Activated CD4-positive, alpha-beta T cell treated with anti-CD3 and anti-CD28 coated beads, Interleukin-2, amount 10 ng/mL, durations not matched to agents 7 days and 5 days (primary cell): ENCODE measurements around the gene ANKS1A. TPM values are rescaled to one million over a fixed set of nuclear protein-coding genes. Genes with fewer than 3 reads are reported as not detected.
"Not testable (repeated sequence)": the region's sequence is repeated elsewhere in the genome, so short reads cannot be mapped to it uniquely, and the experiment has no call there.

Experiments used
- CTCF ChIA-PET: fragments of 350-600 bp; sonication (Branson Sonifier 250); formaldehyde crosslinking; loops from one replicate; lab custom pipeline; 2021; ENCODE audit warnings: antibody characterized with exemption; lab: Charles Lee
- POLR2A ChIA-PET: fragments of 350-600 bp; sonication (Branson Sonifier 250); formaldehyde crosslinking; loops from one replicate; lab custom pipeline; 2021; ENCODE audit warnings: antibody characterized with exemption; lab: Charles Lee
- DNase-seq: peaks from one replicate; pipeline ENCODE4 v3.0.0-alpha.2; 2020
- H3K27ac Mint-ChIP-seq: one replicate; pipeline ENCODE4 v1.8.0; 2021; ENCODE audit warnings: mild to moderate bottlenecking, moderate library complexity, mixed read lengths
- H3K27me3 Mint-ChIP-seq: one replicate; pipeline ENCODE4 v1.8.0; 2021; ENCODE audit warnings: mixed read lengths
- H3K36me3 Mint-ChIP-seq: one replicate; pipeline ENCODE4 v1.8.0; 2021; ENCODE audit warnings: low read depth, mixed read lengths
- H3K4me1 Mint-ChIP-seq: one replicate; pipeline ENCODE4 v1.8.0; 2021; ENCODE audit warnings: mixed read lengths
- H3K4me3 Mint-ChIP-seq: one replicate; pipeline ENCODE4 v1.8.0; 2021; ENCODE audit warnings: mild to moderate bottlenecking, moderate library complexity, mixed read lengths
- H3K9me3 Mint-ChIP-seq: one replicate; pipeline ENCODE4 v1.8.0; 2021; ENCODE audit warnings: mixed read lengths
- total RNA-seq, 2 experiments: library from RNA; stranded (reverse); gene quantifications; one replicate each; pipeline ENCODE4 v1.2.3, GENCODE V29; 2021

The ANKS1A gene
- total RNA-seq, 2 experiments from 2014 or later: 8.4 to 8.8 TPM

- CTCF ChIA-PET: interaction anchor here (1.1 to 2.2 kb wide), 2 partner anchors 13 to 91 kb away, joined by 3 to 5 read pairs; no protein-coding TSS in a partner anchor
- Mint-ChIP-seq H3K9me3 (no peaks in the 10 kb centered on the region), H3K4me3 (no peak overlapping the region), H3K27me3 (peaks cover 6% of the 10 kb centered on the region), H3K4me1 (no peaks in the 10 kb centered on the region), H3K27ac (no peak overlapping the region), H3K36me3 (no peaks in the 10 kb centered on the region)
- POLR2A ChIA-PET: no interaction called here
- no peak for DNase-seq
These were observed 201.7 kb downstream of the ANKS1A start for GRCh38 chr6:35090734-35091133.

GRCh38 chr6:35091346-35092083 lies 202.5 kb downstream of the ANKS1A start:
- H3K4me3 Mint-ChIP-seq: no peak overlapping the region
- peaks cover 10% of the 10 kb centered on the region for H3K27me3 Mint-ChIP-seq
- DNase-seq: no peak
- CTCF ChIA-PET: interaction anchor here (1.1 to 2.2 kb wide), 2 partner anchors 14 to 90 kb away, joined by 3 to 5 read pairs; no protein-coding TSS in a partner anchor
- H3K9me3 Mint-ChIP-seq: no peaks in the 10 kb centered on the region
- H3K27ac Mint-ChIP-seq: no peak overlapping the region
- H3K4me1 Mint-ChIP-seq: no peaks in the 10 kb centered on the region
- no peaks in the 10 kb centered on the region for H3K36me3 Mint-ChIP-seq
- POLR2A ChIA-PET: no interaction called here

GRCh38 chr6:35092362-35093117 lies 203.5 kb downstream of the ANKS1A start:
- ChIA-PET CTCF (interaction anchor here (0.7 kb wide), 1 partner anchor 15 kb away, joined by 3 read pairs; no protein-coding TSS in a partner anchor), POLR2A (no interaction called here)
- Mint-ChIP-seq H3K36me3 (no peaks in the 10 kb centered on the region), H3K27ac (no peak overlapping the region), H3K4me3 (no peak overlapping the region), H3K9me3 (no peaks in the 10 kb centered on the region), H3K4me1 (no peaks in the 10 kb centered on the region), H3K27me3 (peaks cover 10% of the 10 kb centered on the region)
- DNase-seq: no peak

DNA sequence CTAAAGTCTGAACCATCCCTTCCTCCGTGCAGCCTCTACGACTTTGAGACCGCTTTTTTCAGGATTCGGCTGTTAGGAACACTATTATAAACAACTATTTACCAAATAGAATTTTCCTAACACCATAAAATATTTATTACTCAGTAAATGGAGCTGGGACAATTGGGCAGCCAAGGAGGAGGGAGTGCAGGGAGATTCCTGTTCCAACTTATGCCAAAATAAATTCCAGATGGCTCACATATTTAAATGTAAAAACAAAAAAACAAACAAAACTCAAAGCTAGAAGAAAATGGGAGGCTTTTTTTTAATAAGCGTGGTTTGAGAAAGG lies 204.0 kb downstream of the ANKS1A start:
- H3K27me3 Mint-ChIP-seq: peaks cover 12% of the 10 kb centered on the region
- H3K4me3 Mint-ChIP-seq: no peak overlapping the region
- no peak for DNase-seq
- ChIA-PET POLR2A (no interaction called here), CTCF (interaction anchor here (0.7 kb wide), 1 partner anchor 15 kb away, joined by 3 read pairs; no protein-coding TSS in a partner anchor)
- no peaks in the 10 kb centered on the region for H3K4me1 Mint-ChIP-seq
- H3K9me3 Mint-ChIP-seq: no peaks in the 10 kb centered on the region
- no peak overlapping the region for H3K27ac Mint-ChIP-seq
- H3K36me3 Mint-ChIP-seq: no peaks in the 10 kb centered on the region

DNA sequence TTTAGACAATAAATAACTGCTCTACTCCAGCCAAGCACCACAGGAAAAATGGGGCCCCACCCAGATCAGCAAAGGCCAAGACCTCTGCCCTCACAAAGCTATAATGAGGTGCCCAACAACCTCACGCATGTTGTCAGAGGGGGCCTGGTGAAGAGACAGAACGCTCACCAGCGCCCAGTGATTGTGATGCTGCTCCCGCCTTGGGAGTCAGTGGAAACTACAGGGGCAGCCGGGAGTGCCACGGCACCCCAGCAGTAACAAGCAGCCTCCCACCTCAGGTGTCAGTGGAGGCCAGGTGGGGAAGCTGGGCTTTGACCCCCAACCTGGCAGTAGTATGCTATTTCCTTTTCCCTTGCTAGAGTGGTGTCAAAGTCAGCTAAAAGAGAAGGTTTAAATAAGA lies 204.7 kb downstream of the ANKS1A start:
- Mint-ChIP-seq H3K36me3 (no peaks in the 10 kb centered on the region), H3K4me1 (no peaks in the 10 kb centered on the region), H3K4me3 (no peak overlapping the region), H3K27me3 (peaks cover 12% of the 10 kb centered on the region), H3K9me3 (no peaks in the 10 kb centered on the region), H3K27ac (no peak overlapping the region)
- no peak for DNase-seq
- POLR2A ChIA-PET: no interaction called here
- CTCF ChIA-PET: no interaction called here

- peaks cover 12% of the 10 kb centered on the region for H3K27me3 Mint-ChIP-seq
- ChIA-PET CTCF (no interaction called here), POLR2A (no interaction called here)
- DNase-seq: no peak
- H3K27ac Mint-ChIP-seq: no peak overlapping the region
- H3K4me1 Mint-ChIP-seq: no peaks in the 10 kb centered on the region
- H3K36me3 Mint-ChIP-seq: no peaks in the 10 kb centered on the region
- no peaks in the 10 kb centered on the region for H3K9me3 Mint-ChIP-seq
- H3K4me3 Mint-ChIP-seq: no peak overlapping the region
These were observed 205.1 kb downstream of the ANKS1A start for GRCh38 chr6:35094183-35094582.

DNA sequence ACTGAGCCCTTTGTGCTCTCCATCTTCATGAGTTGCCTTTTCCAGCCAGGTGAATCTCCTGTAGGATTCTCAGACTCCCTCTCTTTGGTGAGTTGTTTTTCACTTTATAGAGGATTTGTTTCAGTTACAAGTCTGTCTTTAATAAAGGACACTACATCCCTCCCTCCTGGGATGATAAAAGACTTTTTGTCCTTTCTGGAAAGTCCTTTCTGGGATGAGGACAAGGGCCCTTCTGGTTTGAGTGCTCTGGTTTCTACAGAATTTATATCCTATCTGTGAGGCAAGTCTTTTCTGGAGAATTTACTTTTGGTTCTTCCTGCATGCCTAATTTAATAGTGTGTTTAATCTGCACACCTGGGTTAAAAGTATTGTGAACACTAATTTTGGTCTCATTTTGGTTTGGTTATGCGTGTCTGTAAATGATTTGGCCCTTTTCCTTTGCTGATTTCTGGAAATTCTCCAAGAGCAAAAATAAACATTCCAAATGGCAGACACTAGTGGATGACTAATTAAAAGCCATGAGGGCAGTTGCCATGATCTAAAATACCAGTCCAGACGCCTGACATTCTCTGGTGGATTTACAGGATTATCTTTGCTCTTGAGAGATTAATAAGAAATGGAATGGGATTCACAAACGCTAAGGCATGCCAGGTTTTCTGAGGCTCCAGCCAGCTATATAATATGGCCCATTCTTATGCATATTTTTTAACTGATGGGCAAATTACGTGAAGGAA lies 207.2 kb downstream of the ANKS1A start:
- ChIA-PET CTCF (interaction anchor here (0.7 kb wide), 1 partner anchor 20 kb away, joined by 6 read pairs; no protein-coding TSS in a partner anchor), POLR2A (no interaction called here)
- DNase-seq: no peak
- Mint-ChIP-seq H3K4me1 (no peaks in the 10 kb centered on the region), H3K36me3 (no peaks in the 10 kb centered on the region), H3K27me3 (peaks cover 12% of the 10 kb centered on the region), H3K9me3 (no peaks in the 10 kb centered on the region), H3K4me3 (no peak overlapping the region), H3K27ac (no peak overlapping the region)

GRCh38 chr6:35099116-35099515 lies 210.1 kb downstream of the ANKS1A start:
- ChIA-PET POLR2A (no interaction called here), CTCF (interaction anchor here (1.4 kb wide), 1 partner anchor 25 kb away, joined by 3 read pairs; no protein-coding TSS in a partner anchor)
- H3K36me3 Mint-ChIP-seq: no peaks in the 10 kb centered on the region

DNA sequence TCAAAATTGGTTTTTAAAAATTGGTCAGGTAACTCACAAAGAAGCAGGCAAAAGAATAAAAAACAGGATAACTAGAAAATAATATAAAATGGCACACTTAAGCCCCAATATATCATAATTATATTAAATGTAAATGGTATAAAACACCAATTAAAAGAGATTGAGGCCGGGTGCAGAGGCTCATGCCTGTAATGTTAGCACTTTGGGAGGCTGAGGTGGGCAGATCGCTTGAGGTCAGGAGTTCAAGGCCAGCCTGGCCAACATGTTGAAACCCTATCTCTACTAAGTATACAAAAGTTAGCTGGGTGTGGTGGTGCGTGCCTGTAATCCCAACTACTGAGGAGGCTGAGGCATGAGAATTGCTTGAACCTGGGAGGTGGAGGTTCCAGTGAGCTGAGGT lies 216.0 kb downstream of the ANKS1A start:
- H3K36me3 Mint-ChIP-seq: no peaks in the 10 kb centered on the region
- POLR2A ChIA-PET: no interaction called here
- H3K4me1 Mint-ChIP-seq: no peaks in the 10 kb centered on the region
- H3K9me3 Mint-ChIP-seq: no peaks in the 10 kb centered on the region
- CTCF ChIA-PET: no interaction called here
- no peak overlapping the region for H3K4me3 Mint-ChIP-seq
- no peak for DNase-seq
- H3K27me3 Mint-ChIP-seq: peaks cover 4% of the 10 kb centered on the region
- no peak overlapping the region for H3K27ac Mint-ChIP-seq

More at GRCh38 chr6:35099116-35099515, 210.1 kb downstream of the ANKS1A start:
- no peaks in the 10 kb centered on the region for H3K9me3 Mint-ChIP-seq
- peaks cover 14% of the 10 kb centered on the region for H3K27me3 Mint-ChIP-seq
- H3K4me1 Mint-ChIP-seq: no peaks in the 10 kb centered on the region
- no peak overlapping the region for H3K4me3 Mint-ChIP-seq
- H3K27ac Mint-ChIP-seq: no peak overlapping the region
- no peak for DNase-seq

GRCh38 chr6:35106061-35106460 lies 217.0 kb downstream of the ANKS1A start:
- CTCF ChIA-PET: interaction anchor here (0.6 to 1.2 kb wide), 3 partner anchors 8 to 165 kb away, joined by 4 read pairs; no protein-coding TSS in a partner anchor
- H3K27me3 Mint-ChIP-seq, H3K36me3 Mint-ChIP-seq, POLR2A ChIA-PET, H3K9me3 Mint-ChIP-seq, H3K4me1 Mint-ChIP-seq, H3K27ac Mint-ChIP-seq, DNase-seq, H3K4me3 Mint-ChIP-seq: not testable (repeated sequence)

DNA sequence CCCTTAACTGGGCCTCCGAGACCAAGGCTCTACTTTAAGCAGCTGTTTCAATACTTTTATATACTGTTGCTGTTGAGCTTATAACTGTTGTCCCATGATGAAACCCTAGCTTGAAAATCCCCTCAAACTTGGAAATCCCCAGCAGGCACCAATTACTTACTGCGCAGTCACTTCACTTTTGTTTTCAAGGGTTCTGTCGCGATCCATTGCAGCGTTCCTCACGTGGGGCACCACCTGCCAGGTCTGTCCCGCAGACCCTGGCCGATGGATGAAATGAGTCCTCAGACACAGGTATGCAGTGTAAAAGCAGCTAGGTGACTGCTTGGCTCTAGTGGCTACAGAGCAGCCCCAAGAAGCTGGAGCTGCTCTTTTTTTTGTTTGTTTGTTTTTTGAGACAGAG lies 218.2 kb downstream of the ANKS1A start:
- H3K27me3 Mint-ChIP-seq, H3K27ac Mint-ChIP-seq, POLR2A ChIA-PET, DNase-seq, H3K4me1 Mint-ChIP-seq, H3K4me3 Mint-ChIP-seq, H3K36me3 Mint-ChIP-seq, H3K9me3 Mint-ChIP-seq: not testable (repeated sequence)
- CTCF ChIA-PET: interaction anchor here (1.0 to 1.4 kb wide), 2 partner anchors 9 to 14 kb away, joined by 4 read pairs; no protein-coding TSS in a partner anchor

DNA sequence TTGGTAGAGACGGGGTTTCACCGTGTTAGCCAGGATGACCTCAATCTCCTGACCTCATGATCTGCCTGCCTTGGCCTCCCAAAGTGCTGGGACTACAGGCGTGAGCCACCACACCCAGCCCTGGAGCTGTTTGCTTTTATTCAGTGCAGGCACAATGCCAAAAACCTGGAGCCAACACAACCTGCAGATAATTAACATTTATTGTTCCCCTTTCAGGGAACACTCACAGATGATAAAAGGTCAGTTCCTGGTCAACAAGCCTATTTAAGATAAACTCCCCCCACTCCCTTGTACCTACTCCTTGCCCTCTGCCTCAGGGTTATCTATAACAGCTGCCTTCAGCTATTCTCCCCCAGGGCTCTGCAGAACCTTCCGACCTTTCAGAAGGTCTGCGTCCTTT lies 218.7 kb downstream of the ANKS1A start:
- CTCF ChIA-PET: interaction anchor here (1.4 kb wide), 1 partner anchor 13 kb away, joined by 4 read pairs; no protein-coding TSS in a partner anchor
- POLR2A ChIA-PET, H3K27me3 Mint-ChIP-seq: not testable (repeated sequence)

More for the DNA sequence above, 218.7 kb downstream of the ANKS1A start:
- not testable (repeated sequence) for H3K4me3 Mint-ChIP-seq, H3K9me3 Mint-ChIP-seq, H3K4me1 Mint-ChIP-seq, H3K27ac Mint-ChIP-seq, H3K36me3 Mint-ChIP-seq, DNase-seq
